Parathyroid adenoma (tissue), 2 donors: Measurements from ENCODE around the gene CTR9.

Source experiments
- H2AFZ ChIP-seq: fragments of 300-600 bp; sonication (generic); one replicate; pipeline ENCODE4 v1.7.0; 2017; ENCODE audit warnings: antibody characterized with exemption, mild to moderate bottlenecking
- H3K27ac ChIP-seq: fragments of 300-600 bp; sonication (generic); one replicate; pipeline ENCODE4 v1.7.0; 2017
- H3K27me3 ChIP-seq: fragments of 300-600 bp; sonication (generic); one replicate; pipeline ENCODE4 v1.7.0; 2017; ENCODE audit warnings: low read length; ENCODE audit not compliant: control insufficient read depth, insufficient read depth
- H3K36me3 ChIP-seq: fragments of 300-600 bp; sonication (generic); one replicate; pipeline ENCODE4 v1.7.0; 2017; ENCODE audit warnings: low read length; ENCODE audit not compliant: control insufficient read depth, insufficient read depth
- H3K4me1 ChIP-seq: fragments of 300-600 bp; sonication (generic); one replicate; pipeline ENCODE4 v1.7.0; 2017; ENCODE audit warnings: control low read depth
- H3K4me2 ChIP-seq: fragments of 300-600 bp; sonication (generic); one replicate; pipeline ENCODE4 v1.7.0; 2017; ENCODE audit warnings: low read length
- H3K4me3 ChIP-seq: fragments of 300-600 bp; sonication (generic); one replicate; pipeline ENCODE4 v1.7.0; 2017; ENCODE audit warnings: low read depth, low read length
- H3K79me2 ChIP-seq: fragments of 300-600 bp; sonication (generic); one replicate; pipeline ENCODE4 v1.7.0; 2017; ENCODE audit warnings: control low read depth
- H3K9ac ChIP-seq: fragments of 300-600 bp; sonication (generic); one replicate; pipeline ENCODE4 v1.7.0; 2017; ENCODE audit warnings: mild to moderate bottlenecking
- H3K9me3 ChIP-seq: fragments of 300-600 bp; sonication (generic); one replicate; pipeline ENCODE4 v1.7.0; 2017; ENCODE audit warnings: low read length; ENCODE audit not compliant: control insufficient read depth
- TF ChIP-seq, protein P1 (sequence below): fragments of 300-600 bp; sonication (generic); IDR thresholded peaks from one replicate; pipeline ENCODE4 v1.7.0; 2017; ENCODE audit warnings: antibody characterized with exemption, mild to moderate bottlenecking
- donor health status: primary hyperparathyroidism.

The CTR9 gene

DNA sequence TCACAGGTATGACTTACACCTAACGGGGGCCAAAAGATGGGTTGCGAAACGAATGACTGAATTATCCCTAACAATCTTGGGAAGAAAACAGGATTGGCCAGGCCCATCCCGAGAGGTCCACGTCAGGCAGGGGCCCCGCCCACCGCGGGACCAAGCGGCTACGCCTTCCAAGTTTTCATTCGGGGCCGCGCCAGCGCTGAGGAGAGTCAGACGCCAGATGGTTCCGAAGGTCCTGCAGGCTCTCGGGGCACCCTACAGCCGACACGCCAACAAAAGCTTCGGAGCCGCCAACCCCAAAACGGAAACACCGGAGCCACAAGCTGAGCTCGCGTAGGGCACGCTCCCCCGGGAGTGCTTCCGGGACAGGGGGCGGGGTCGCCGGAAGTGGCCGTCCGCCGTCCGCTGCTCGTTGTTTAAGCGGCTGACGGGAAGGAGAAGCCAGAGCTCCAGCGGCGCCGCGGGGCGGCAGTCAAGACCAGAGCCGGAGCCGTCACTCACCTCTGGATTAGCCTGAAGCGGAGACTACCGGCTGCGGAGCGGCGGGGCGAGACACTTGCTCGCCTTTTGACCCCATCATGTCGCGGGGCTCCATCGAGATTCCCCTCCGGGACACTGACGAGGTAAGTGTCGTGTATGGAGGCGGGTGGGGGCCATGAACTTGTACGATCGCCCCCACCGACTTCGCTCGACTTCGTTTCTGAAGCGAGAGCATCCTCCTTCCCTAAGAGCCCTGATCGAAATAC is at the start of gene CTR9:
Gene CTR9 (plus strand): TSS at position 409 of the 743 bp plus-strand sequence. CDS start 167 bp downstream, at position 576.
- peak within 1 kb of the TSS; percentile 91 for H3K4me3 ChIP-seq
- peaks cover 6% of the 10 kb centered on the region for H3K4me1 ChIP-seq
- no peaks in the 10 kb centered on the region for H3K79me2 ChIP-seq
- no peaks in the 10 kb centered on the region for H3K9me3 ChIP-seq
- peak within 1 kb of the TSS; percentile 88 for H3K27ac ChIP-seq
- H3K36me3 ChIP-seq: no peaks in the 10 kb centered on the region
- H3K9ac ChIP-seq: peak within 1 kb of the TSS; percentile 19
- H3K27me3 ChIP-seq: no peaks in the 10 kb centered on the region
- peak within 1 kb of the TSS; percentile 80 for H2AFZ ChIP-seq
- TF ChIP-seq, protein P1, sequence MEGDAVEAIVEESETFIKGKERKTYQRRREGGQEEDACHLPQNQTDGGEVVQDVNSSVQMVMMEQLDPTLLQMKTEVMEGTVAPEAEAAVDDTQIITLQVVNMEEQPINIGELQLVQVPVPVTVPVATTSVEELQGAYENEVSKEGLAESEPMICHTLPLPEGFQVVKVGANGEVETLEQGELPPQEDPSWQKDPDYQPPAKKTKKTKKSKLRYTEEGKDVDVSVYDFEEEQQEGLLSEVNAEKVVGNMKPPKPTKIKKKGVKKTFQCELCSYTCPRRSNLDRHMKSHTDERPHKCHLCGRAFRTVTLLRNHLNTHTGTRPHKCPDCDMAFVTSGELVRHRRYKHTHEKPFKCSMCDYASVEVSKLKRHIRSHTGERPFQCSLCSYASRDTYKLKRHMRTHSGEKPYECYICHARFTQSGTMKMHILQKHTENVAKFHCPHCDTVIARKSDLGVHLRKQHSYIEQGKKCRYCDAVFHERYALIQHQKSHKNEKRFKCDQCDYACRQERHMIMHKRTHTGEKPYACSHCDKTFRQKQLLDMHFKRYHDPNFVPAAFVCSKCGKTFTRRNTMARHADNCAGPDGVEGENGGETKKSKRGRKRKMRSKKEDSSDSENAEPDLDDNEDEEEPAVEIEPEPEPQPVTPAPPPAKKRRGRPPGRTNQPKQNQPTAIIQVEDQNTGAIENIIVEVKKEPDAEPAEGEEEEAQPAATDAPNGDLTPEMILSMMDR: peak; percentile 6
- peak within 1 kb of the TSS; percentile 85 for H3K4me2 ChIP-seq

DNA sequence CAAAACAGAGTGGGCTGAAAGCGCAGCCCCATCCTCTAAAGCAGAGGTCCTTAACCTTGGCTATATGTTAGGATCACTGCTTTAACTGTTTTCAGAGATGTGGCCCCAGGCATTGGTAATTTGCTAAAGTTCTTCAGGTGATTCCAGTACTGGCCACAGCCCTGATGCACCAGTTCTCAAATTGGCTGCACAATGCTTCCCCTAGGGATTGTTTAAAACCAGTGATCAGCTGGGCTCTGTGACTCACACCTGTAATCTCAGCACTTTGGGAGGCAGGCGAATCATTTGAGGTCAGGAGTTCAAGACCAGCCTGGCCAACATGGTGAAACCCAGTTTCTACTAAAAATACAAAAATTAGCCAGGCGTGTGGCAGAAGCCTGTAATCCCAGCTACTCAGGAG is 49.1 kb upstream of the CTR9 start:
- no peak overlapping the region for H3K27ac ChIP-seq
- no peak overlapping the region for H3K4me3 ChIP-seq
- no peak overlapping the region for H2AFZ ChIP-seq
- no peaks in the 10 kb centered on the region for H3K27me3 ChIP-seq
- no peaks in the 10 kb centered on the region for H3K4me1 ChIP-seq
- no peak overlapping the region for H3K9ac ChIP-seq
- H3K9me3 ChIP-seq: no peaks in the 10 kb centered on the region
- H3K79me2 ChIP-seq: no peaks in the 10 kb centered on the region
- H3K36me3 ChIP-seq: no peaks in the 10 kb centered on the region
- TF ChIP-seq, protein P1: no peak
- no peak overlapping the region for H3K4me2 ChIP-seq

DNA sequence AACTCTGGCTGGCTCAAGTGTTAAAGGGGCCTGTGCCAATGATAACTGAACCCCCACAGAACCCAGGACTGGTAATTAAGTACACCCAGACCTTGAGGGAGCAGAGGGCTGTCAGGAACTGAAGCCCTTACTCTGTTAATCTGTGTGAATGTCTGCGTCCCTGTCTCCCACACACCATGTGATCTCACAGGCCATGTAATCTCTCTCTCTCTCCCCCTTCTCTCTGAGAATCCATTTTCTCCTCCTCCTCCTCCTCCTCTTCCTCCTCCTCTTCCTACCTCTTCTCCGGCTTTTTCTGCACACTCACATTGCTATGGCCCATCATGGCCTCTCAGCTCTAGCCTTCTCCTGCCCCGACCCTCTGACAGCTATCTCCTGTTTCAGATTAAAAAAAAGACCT is 42.9 kb upstream of the CTR9 start:
- H3K4me3 ChIP-seq: no peak overlapping the region
- no peaks in the 10 kb centered on the region for H3K36me3 ChIP-seq
- H3K9ac ChIP-seq: no peak overlapping the region
- H3K27me3 ChIP-seq: no peaks in the 10 kb centered on the region
- H3K4me2 ChIP-seq: no peak overlapping the region
- H3K9me3 ChIP-seq: no peaks in the 10 kb centered on the region
- no peak overlapping the region for H2AFZ ChIP-seq
- TF ChIP-seq, protein P1: no peak
- no peak overlapping the region for H3K27ac ChIP-seq
- H3K4me1 ChIP-seq: peaks cover 11% of the 10 kb centered on the region
- H3K79me2 ChIP-seq: no peaks in the 10 kb centered on the region

DNA sequence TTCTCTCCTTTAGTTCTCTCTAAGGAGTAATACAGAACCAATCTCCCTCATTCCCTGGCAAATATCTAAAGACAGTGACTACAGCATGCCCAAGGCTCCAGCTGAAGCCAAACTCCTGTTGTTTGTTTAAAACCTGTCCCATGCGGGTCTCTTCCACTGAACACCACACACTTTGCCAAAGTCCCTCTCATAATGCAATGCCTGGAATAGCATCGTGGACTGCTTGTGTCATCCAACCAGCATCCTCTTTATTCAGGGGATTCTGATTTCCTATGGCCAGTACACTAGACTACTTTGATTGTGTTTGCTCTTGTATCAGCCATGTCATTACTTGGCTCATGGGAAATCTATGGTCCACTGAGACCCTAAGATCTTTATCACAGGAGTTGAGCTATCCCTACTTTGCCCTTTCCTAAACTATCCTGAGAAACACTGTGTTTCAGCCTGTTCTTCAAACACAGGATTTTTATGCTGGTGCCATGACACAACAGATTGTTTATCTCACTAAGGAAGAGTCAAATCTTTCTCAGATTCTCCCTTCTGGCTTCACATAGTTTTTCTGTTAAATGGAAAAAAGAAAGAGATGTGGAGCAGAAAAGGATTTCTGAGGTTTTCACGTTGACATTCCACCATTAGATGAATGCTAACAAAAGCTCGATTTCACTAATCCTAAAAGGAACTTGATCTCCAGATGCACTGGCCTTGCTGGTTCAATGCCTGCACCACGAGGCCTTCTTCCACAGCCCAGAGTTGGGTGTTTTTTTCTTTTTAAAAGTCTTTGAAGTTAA is 41.6 kb upstream of the CTR9 start:
- H3K79me2 ChIP-seq: no peaks in the 10 kb centered on the region
- TF ChIP-seq, protein P1: no peak
- no peak overlapping the region for H3K4me3 ChIP-seq
- H2AFZ ChIP-seq: peak overlapping the region; percentile 34
- no peaks in the 10 kb centered on the region for H3K27me3 ChIP-seq
- peak overlapping the region; percentile 40 for H3K27ac ChIP-seq
- H3K4me1 ChIP-seq: peaks cover 11% of the 10 kb centered on the region
- H3K9ac ChIP-seq: no peak overlapping the region
- no peaks in the 10 kb centered on the region for H3K36me3 ChIP-seq
- H3K9me3 ChIP-seq: no peaks in the 10 kb centered on the region
- H3K4me2 ChIP-seq: no peak overlapping the region
